ENCODE results near the gene ANKRD65. TPM values are rescaled to one million over a fixed set of nuclear protein-coding genes. Genes with fewer than 3 reads are reported as not detected.

The ANKRD65 gene
- total RNA-seq, 1 experiment from 2014 or later: not detected

- peaks cover 0 to 10% of the 10 kb centered on the region in 2 experiments; a peak in 1 of 4 replicates for H3K9me3 ChIP-seq (ENCODE audit: control insufficient read depth in 1 of 2, insufficient read depth in 1 of 2, low read depth in 1 of 2, low read length in 2 of 2)
- H3K27ac ChIP-seq (ENCODE audit: low read depth, low read length): peak overlapping the region; percentile 27; the same call in 1 of the 2 replicates
- H3K4me3 ChIP-seq (replicated peaks in 1 of 2; ENCODE audit: low read depth in 1 of 2, low read length in 2 of 2): no peak overlapping the region
- H3K27me3 ChIP-seq (ENCODE audit: insufficient read depth, low read length): no peaks in the 10 kb centered on the region
- H2AFZ ChIP-seq (ENCODE audit: low read depth, low read length, poor library complexity, severe bottlenecking): no peak overlapping the region
- TF ChIP-seq ZBTB33 (IDR thresholded peaks at IDR 0.05; ENCODE audit: extremely low read depth, insufficient replicate concordance, low read length) (no peak), POLR2A (IDR thresholded peaks at IDR 0.05; ENCODE audit: borderline replicate concordance, extremely low read depth, insufficient read depth, insufficient read length) (no peak), CTCF (IDR thresholded peaks at IDR 0.05 in 2 of 3, conservative IDR thresholded peaks at IDR 0.05 in 1 of 3; ENCODE audit: borderline replicate concordance in 1 of 3, insufficient read depth in 1 of 3, low read depth in 2 of 3, low read length in 2 of 3) (no peak), TCF7L2 (IDR thresholded peaks at IDR 0.05; ENCODE audit: borderline replicate concordance, extremely low read depth, insufficient read depth, insufficient read length) (no peak), ELF1 (IDR thresholded peaks at IDR 0.05; ENCODE audit: borderline replicate concordance, low read depth) (no peak), FOSL1 (IDR thresholded peaks at IDR 0.05; ENCODE audit: low read depth) (no peak), MAX (IDR thresholded peaks at IDR 0.05) (no peak), POLR2AphosphoS5 (IDR thresholded peaks at IDR 0.05; ENCODE audit: low read depth, low read length) (no peak), EGR1 (IDR thresholded peaks at IDR 0.05; ENCODE audit: low read depth) (no peak), ATF3 (IDR thresholded peaks at IDR 0.05) (no peak), CBX3 (IDR thresholded peaks at IDR 0.05; ENCODE audit: low read depth) (no peak), EZH2phosphoT487 (IDR thresholded peaks at IDR 0.05; ENCODE audit: borderline replicate concordance) (no peak), ZFX (IDR thresholded peaks at IDR 0.05) (no peak), RAD21 (IDR thresholded peaks at IDR 0.05; ENCODE audit: low read depth) (no peak)
- intact Hi-C loops (cut with micrococcal nuclease): no loop called here
- no peak overlapping the region for H3K9ac ChIP-seq (ENCODE audit: low read length)
- ATAC-seq (no peak), DNase-seq (ENCODE audit: low read depth, low spot score) (no peak)
- H3K9me2 ChIP-seq (ENCODE audit: insufficient read depth): 0 out of 2 replicates have a peak, but pooled peaks cover 3% of the 10 kb centered on the region
- peaks cover 29% of the 10 kb centered on the region for H3K79me2 ChIP-seq (ENCODE audit: insufficient read depth, low read length)
- H4K20me1 ChIP-seq (ENCODE audit: insufficient read depth): no peaks in the 10 kb centered on the region
- ChIA-PET CTCF (no interaction called here), RAD21 (ENCODE audit: low non-redundant PET in 1 of 2, low total read pairs in 2 of 2, uncharacterized antibody in 2 of 2, unreplicated experiment in 2 of 2) (interaction anchor here in 1 of 2 experiments (1.1 kb wide), 1 partner anchor 11 kb away, joined by 3 read pairs; no protein-coding TSS in a partner anchor), POLR2A (interaction anchor here (1.1 kb wide), 1 partner anchor 23 kb away, joined by 3 read pairs; no protein-coding TSS in a partner anchor)
- peaks cover 0 to 11% of the 10 kb centered on the region in 2 experiments; a peak in 1 of 4 replicates for H3K36me3 ChIP-seq (ENCODE audit: control insufficient read depth in 1 of 2, insufficient read depth in 2 of 2, low read length in 2 of 2)
- H3K4me1 ChIP-seq (ENCODE audit: control insufficient read depth in 1 of 2, insufficient read depth in 2 of 2, low read length in 2 of 2): peaks cover 10 to 27% of the 10 kb centered on the region in 2 experiments
- H3K4me2 ChIP-seq (ENCODE audit: low read length): peak overlapping the region; percentile 8; the same call in 1 of the 2 replicates
- BruUV-seq (replicated peaks): no TSS peak
These were observed 49.7 kb downstream of the ANKRD65 start for GRCh38 chr1:1371364-1371745.
